Stimulated activated CD4-positive, alpha-beta T cell treated with anti-CD3 and anti-CD28 coated beads, Interleukin-4, amount 100 ng/mL, for 48 hours (primary cell): ENCODE results near the gene LIPK.
A peak's percentile ranks its signal among the peaks of the same experiment; 100 is the strongest.
"Not testable (repeated sequence)": the region's sequence is repeated elsewhere in the genome, so short reads cannot be mapped to it uniquely, and the experiment has no call there.

Experiments
- DNase-seq, 2 donors: peaks; one replicate each; pipeline ENCODE4 v3.0.0-alpha.2; 2020; ENCODE audit warnings: low read depth in 2 of 2

The LIPK gene

GRCh38 chr10:88715517-88715916, 9.5 kb downstream of the LIPK start:
- no peak for DNase-seq

- no peak for DNase-seq
Measured at GRCh38 chr10:88721392-88721791, 15.3 kb downstream of the LIPK start.

DNA sequence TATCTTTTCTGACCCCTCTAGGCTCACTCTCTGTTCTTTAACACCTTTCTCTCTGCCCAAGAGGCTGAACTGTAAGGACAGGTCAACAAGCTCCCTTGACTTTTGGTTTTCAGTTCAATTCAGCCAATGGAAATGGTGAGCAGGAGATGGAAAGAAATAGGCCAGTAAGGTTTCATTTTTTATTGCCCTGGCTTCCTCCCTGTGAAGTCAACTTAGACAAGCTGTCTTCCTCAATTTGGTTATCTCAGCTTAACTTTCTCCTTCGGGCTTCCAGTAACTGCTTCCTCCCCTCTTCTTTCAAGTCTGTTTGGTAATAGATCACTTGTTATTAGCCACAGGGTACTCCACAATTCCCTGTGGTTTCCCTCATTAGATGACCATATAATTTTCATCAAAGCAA, 19.7 kb downstream of the LIPK start:
- DNase-seq: no peak

GRCh38 chr10:88728107-88728763, 22.2 kb downstream of the LIPK start:
- peak; percentile 57 to 74 for DNase-seq

DNA sequence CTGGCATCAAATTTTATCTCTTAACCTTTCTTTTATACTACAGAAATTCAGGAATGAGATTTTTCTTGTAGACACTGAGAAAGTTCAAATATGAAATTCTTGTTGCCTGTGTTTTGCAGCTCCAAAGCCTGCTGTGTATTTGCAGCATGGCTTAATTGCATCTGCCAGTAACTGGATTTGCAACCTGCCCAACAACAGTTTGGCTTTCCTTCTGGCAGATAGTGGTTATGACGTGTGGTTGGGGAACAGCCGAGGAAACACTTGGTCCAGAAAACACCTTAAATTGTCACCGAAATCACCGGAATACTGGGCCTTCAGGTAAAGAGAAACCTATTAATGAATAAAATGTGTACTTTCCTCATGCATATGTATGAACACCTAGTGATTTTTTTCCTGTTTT, 24.8 kb downstream of the LIPK start:
- no peak for DNase-seq

DNA sequence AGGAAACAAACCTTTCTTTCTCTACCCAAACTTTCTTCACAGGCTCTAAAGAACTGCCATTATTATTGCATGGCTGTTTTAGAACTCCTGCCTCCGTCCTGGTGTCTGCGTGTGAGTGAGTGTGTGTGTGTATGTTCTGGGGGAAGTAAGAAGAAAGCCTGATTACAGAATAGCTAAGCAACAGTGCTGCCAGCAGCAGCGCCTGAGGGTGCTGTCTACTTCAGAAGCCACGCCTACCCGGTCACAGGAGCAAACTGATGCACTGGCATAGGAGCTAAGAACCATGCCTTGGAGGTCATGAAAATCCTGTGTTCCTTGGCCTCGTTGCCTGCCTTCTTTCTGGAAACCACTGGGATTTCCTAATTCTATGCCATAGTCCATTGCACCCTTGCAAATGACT, 25.2 kb downstream of the LIPK start:
- DNase-seq: no peak

DNA sequence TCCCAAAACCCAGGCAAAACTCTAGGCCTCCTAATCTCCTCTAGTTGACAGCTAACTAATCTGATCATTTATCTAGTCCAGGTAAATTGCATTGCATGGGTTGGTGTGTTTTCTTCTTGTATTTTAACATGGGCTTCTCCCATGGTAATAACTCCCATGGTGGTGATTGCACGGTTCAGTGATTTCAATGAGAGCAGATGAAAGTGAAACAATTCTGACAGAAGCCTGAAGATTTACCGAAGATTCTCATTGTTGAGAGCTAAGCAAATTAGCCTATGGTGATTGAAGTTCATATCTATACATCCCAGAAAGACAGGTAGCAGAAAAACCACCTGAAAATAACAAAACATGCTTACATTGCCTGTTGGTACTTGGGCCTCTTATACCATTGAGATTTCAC, 27.2 kb downstream of the LIPK start:
- DNase-seq: no peak

DNA sequence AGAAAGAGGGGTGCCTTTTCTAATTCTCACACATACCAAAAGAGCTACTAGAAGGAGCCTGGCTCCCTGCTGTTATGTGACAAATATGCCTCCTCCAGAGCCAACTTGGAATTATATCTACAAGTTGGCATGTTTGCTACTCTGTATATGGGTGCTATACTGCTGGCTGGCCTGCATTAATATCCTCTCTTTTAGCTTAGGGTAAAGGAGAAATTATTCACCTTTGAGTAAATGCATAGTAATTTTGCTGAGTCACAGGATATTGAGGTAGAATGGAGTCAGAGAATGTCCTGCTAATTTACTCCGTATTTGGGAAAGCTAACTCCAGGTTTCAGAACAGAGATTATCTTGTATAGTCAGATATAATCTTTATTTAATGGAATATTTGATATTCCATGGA, 29.6 kb downstream of the LIPK start:
- DNase-seq: no peak

DNA sequence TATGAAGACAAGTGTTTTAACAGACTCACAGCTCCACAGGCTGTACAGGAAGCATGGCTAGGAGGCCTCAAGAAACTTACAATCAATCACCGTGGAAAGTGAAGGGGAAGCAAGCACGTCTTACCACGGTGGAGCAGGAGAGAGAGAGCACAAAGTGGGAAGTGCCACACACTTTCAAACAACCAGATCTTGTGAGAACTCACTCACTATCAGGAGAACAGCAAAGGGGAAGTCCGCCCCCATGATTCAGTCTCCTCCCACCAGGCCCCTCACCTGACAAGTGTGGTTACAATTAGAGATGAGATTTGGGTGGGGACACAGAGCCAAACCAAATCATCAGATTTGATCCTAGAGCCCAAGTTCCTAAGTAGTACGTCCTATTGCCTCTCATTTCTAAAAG, 35.9 kb downstream of the LIPK start:
- not testable (repeated sequence) for DNase-seq

DNA sequence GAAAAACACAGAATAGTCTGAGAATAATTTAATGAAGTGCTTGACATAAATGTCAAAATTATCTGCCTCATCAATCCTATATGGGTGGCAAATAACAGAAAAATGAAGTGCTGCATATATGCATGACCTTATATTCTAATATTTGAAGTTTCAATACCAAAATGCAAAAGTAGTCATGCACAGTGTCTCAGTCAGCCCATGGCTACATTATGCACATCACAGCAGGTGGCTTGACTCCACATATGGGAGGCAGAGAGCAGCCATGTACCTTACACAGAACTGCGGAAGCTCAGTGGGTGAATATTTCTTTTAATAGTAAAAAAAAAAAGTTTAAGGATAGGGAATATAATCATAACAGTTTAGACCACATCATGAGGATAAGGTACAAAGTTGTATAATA, 36.4 kb downstream of the LIPK start:
- DNase-seq: no peak

DNA sequence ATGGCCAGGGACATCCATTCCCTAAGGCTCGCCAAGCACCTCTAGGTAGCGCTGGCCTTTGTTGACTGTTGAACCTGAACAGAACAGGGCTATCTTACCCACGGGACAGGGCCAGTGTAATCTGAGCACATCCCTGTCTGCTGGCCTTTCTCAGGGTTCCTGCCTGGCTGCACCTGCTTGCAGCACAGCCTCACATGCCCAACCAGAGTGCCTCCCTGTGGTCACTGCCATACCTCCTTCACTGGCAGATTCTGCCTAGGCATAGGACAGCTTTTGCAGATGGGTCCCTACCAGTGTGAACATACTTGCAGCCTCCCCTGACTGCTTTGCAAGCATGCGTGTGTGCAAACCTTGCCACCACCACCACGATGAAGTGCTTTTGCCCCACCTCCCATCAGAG, 38.0 kb downstream of the LIPK start:
- no peak for DNase-seq

DNA sequence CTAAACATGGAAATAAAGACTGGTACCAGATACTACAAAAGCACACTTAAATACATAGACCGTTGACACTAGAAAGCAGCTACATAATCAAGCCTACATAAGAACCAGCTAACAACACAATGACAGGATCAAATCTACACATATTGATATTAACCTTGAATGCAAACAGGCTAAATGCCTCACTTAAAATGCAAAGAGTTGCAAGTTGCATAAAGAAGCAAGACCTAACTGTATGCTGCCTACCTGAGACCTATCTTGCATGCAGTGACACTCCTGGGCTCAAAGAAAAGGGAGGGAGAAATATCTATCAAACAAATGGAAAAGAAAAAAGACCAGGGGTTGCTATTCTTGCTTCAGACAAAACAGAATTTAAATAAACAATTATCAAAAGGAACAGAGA, 39.6 kb downstream of the LIPK start:
- DNase-seq: no peak

DNA sequence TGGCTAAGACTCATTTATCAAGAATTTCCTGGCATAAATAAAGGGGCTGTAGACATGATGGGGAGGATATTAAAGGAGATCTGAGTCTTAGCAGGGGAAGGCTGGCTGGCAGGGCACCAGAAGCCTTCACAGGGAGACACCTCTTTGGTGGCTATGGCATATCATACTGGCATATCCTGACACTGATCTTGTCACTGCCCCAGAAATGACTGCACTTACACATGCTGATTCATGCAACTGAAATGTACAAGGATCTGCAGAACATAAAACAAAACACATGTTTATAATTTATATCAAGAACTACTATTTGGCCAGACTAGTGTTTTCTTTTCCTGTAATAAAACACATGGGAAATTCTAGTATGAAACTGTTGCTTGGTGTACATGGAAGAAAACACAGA, 48.2 kb downstream of the LIPK start:
- no peak for DNase-seq

DNA sequence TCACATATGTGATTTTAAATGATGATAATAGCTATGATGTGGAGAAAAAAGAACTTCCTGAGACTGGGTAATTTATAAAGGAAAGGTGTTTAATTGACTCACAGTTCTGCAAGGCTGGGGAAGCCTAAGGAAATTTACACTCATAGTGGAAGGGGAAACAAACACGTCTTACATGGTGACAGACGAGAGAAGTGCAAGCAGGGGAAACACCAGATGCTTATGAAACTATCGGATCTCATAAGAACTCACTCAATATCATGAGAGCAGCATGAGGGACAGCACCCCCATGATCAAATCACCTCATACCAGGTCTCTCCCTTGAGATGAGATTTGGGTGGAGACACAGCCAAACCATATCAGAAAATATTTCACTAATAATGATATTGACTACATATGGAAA, 49.7 kb downstream of the LIPK start:
- no peak for DNase-seq

- DNase-seq: no peak
Measured at GRCh38 chr10:88756660-88757059, 50.6 kb downstream of the LIPK start.

DNA sequence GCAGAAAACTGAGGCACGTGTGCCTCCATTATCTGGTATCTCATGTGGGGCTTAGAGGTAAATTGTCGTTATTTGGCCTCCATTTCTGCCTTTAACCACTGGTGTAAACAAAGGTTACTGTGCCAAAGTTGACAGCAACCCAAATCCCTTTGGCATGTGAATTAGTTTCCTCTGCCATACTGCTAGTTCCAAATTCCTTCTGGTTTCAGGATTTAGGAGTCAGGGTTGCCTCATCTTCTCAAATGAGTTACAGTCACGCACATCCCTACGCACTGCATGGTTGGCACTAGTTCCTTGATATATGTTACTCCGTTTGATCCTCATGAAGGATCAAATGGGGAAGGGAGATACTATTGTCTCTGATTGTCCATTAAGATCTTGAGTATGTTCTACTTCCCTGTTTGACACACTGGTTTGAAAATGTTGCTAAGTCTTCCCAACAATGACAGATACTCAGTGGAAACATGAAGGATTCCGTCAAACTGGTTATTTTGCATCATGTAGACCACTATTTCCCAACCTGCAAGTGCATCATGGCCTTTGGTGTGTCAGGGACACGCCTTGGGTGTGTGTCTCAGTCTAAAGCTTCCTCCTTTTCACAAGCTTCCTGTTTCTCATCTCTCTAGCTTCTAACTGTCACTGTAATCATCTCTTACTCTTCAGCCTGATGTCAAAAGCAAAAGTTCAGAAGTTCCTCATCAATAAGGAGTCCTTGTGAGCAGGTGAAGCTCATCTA, 53.5 kb downstream of the LIPK start, which contains the start of gene LIPN:
Gene LIPN, plus strand, starts transcription at position 655 of the 736 bp plus-strand sequence. CDS start 1,386 bp downstream, outside the sequence.
- DNase-seq: no peak

DNA sequence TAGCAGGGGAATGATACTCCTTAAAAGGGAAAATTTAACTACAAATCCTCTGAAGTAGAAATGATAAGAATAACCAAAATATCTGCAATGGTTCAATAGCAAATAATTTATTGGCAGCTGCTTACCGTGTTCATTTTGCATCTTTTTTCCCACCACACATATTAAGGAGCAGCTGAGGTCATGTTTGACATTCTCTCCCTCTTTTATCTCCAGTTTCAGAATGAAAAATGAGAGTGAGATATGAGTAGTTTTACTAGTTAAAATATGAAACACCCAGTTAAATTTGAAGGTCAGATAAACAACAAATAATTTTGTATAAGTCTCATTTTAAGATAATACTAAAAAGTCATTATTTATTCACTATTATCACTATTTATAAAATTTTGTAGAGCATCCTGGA, 56.9 kb downstream of the LIPK start:
- DNase-seq: no peak

DNA sequence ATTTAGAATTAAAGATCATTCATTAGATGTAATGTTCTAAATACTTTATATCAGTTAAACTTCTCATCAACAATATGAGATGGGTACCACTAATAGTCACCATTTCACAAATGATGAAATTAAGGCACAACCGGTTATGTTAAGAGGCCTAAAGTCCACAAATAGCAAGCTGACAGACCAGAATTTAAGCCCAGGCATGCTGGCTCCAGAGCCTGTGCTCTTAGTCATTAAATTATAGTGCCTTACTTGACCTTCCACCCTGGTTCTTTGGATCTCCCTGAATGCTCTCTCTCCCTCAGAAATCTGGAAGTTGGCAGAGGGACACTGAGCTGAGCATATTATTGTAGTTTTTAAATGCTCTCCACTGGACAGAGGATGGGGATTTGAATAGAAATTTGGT, 57.4 kb downstream of the LIPK start:
- DNase-seq: no peak

DNA sequence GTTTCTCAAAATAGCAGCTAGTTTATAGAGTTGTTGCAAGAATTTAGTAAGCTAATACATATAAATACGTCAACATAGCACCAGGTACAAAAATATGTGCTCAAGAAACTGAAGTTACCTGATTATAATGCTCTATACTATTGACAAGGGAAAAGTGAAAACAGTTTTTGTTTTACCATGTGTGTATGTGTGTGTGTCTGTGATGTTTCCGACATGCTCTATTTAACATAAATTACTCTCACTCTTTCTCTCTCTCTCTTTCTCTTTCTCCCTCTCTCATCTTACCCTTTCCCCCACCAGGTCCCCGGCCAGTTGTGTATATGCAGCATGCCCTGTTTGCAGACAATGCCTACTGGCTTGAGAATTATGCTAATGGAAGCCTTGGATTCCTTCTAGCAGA, 58.1 kb downstream of the LIPK start:
- DNase-seq: no peak

GRCh38 chr10:88765816-88766215, 59.8 kb downstream of the LIPK start:
- DNase-seq: no peak

DNA sequence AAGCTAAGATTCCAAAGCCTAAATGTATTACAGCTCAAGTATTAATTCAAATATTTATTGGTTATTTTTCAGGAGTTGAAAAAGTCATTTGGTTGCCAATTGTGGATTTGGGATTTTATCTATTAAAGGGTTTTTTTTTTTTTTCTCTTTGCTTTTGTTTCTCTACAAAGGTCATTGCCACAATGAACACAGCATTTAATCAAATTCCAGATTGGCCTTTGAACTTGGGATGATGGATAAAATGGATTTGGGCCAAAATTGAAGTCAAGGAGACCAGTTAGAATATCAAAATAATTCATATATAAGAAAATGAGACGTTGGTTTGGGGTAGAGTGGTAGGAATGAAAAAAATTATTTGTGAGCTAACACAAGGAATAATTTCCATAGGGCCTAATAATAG, 63.3 kb downstream of the LIPK start:
- no peak for DNase-seq

GRCh38 chr10:88781206-88781605, 75.2 kb downstream of the LIPK start:
- no peak for DNase-seq

GRCh38 chr10:88782222-88782621, 76.2 kb downstream of the LIPK start:
- no peak for DNase-seq

DNA sequence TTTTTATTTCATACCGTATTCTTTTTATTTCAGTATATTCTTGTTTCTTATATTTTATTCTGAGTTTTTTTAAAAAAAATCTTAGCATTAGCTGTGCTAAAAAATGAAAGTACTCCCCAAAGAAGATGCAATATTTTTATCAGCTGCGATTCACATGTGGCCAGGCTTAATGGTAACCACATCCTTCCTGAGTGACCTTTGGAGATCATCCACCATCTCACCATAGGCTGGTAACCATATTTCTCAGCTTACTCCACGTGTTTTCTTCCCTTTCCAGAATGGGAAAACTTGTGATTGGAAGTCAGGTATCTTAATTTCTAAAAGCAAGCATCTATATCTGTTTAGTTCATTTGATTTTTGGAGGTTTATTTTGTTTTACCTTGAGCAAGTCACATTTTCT, 77.7 kb downstream of the LIPK start:
- no peak for DNase-seq
